Natural killer cell (primary cell): ENCODE data around the gene MAML3. TPM values are rescaled to one million over a fixed set of nuclear protein-coding genes. Genes with fewer than 3 reads are reported as not detected.

Source experiments
- ATAC-seq, 3 donors: fragments of 150-1000 bp in 2 of 3; fragments of 200-7000 bp in 1 of 3; cut with Tn5 transposase; 1 replicate in 1 of 3; 2 replicates in 2 of 3; pipeline ENCODE4 v1.10.0; 2021; ENCODE audit warnings: mild to moderate bottlenecking in 2 of 3, moderate library complexity in 2 of 3
- DNase-seq, 2 donors: peaks; one replicate each; pipeline versions ENCODE4 v3.0.0 to v3.0.0-alpha.2; 2013 to 2021; ENCODE audit warnings: mixed read lengths in 1 of 2
- H3K27ac ChIP-seq: one replicate; pipeline ENCODE4 v1.5.1; 2013; ENCODE audit warnings: mild to moderate bottlenecking, low read length
- H3K27me3 ChIP-seq: one replicate; pipeline ENCODE4 v1.6.1; 2013; ENCODE audit warnings: low read length; ENCODE audit not compliant: control insufficient read depth, insufficient read depth
- H3K36me3 ChIP-seq: one replicate; pipeline ENCODE4 v1.6.1; 2013; ENCODE audit warnings: low read length; ENCODE audit not compliant: control insufficient read depth, insufficient read depth
- H3K4me1 ChIP-seq: one replicate; pipeline ENCODE4 v1.6.1; 2013; ENCODE audit warnings: low read length; ENCODE audit not compliant: control insufficient read depth, insufficient read depth
- H3K4me3 ChIP-seq: one replicate; pipeline ENCODE4 v1.5.1; 2013; ENCODE audit warnings: low read length
- H3K9me3 ChIP-seq: one replicate; pipeline ENCODE4 v1.6.1; 2013; ENCODE audit warnings: low read length; ENCODE audit not compliant: control insufficient read depth, insufficient read depth
- H3K27ac Mint-ChIP-seq, 2 donors: one replicate each; pipeline ENCODE4 v1.8.0; 2022; ENCODE audit warnings: mild to moderate bottlenecking in 2 of 2, mixed read lengths in 2 of 2, moderate library complexity in 1 of 2
- H3K27me3 Mint-ChIP-seq, 2 donors: one replicate each; pipeline ENCODE4 v1.8.0; 2022; ENCODE audit warnings: low read depth in 2 of 2, mixed read lengths in 2 of 2
- H3K36me3 Mint-ChIP-seq: one replicate; pipeline ENCODE4 v1.8.0; 2022; ENCODE audit warnings: mixed read lengths
- H3K4me1 Mint-ChIP-seq, 2 donors: one replicate each; pipeline ENCODE4 v1.8.0; 2022; ENCODE audit warnings: mixed read lengths in 2 of 2
- H3K4me3 Mint-ChIP-seq: one replicate; pipeline ENCODE4 v1.8.0; 2022; ENCODE audit warnings: mild to moderate bottlenecking, moderate library complexity, mixed read lengths
- H3K9me3 Mint-ChIP-seq, 2 donors: one replicate each; pipeline ENCODE4 v1.8.0; 2022; ENCODE audit warnings: mixed read lengths in 2 of 2
- CTCF ChIP-seq: fragments of 200-600 bp; IDR thresholded peaks from one replicate; pipeline ENCODE4 v1.8.0; 2022; ENCODE audit warnings: antibody characterized with exemption
- WGBS: methylation state at CpG from one replicate; pipeline ENCODE4 v1.1.7; 2013; ENCODE audit warnings: missing lambda C conversion rate; ENCODE audit not compliant: insufficient coverage; 5-methylcytosine and 5-hydroxymethylcytosine counted together
- intact Hi-C: fragments of 100-400 bp; cut with micrococcal nuclease; formaldehyde crosslinking; loops from one replicate; pipeline ENCODE4 v1.14.2; 2022
- total RNA-seq, 4 donors: library from RNA; stranded (reverse); fragments of 120-200 nt in 1 of 4; gene quantifications; one replicate each; pipeline versions ENCODE4 v1.2.3 to v1.2.4, GENCODE V29; 2013 to 2022

Gene MAML3
- total RNA-seq, 3 donors from 2014 or later (not counting 1 experiment from before 2014, with no cell fraction given) = 1.7 to 5.6 (median 2.8) TPM

GRCh38 chr4:139934057-139934707 is 219.8 kb downstream of the MAML3 start:
- ATAC-seq = no peak
- Histone ChIP-seq H3K4me1 (no peaks in the 10 kb centered on the region), H3K36me3 (no peaks in the 10 kb centered on the region), H3K27me3 (no peaks in the 10 kb centered on the region), H3K9me3 (no peaks in the 10 kb centered on the region), H3K4me3 (no peak overlapping the region), H3K27ac (no peak overlapping the region)
- no peak overlapping the region for H3K4me3 Mint-ChIP-seq
- DNase-seq = no peak
- H3K4me1 Mint-ChIP-seq = no peaks in the 10 kb centered on the region
- no peaks in the 10 kb centered on the region for H3K9me3 Mint-ChIP-seq
- no peak for TF ChIP-seq CTCF
- 76% methylated on average over 6 of the region's 10 CpGs for WGBS
- peaks cover 0 to under 1% of the 10 kb centered on the region in 2 donors for H3K27me3 Mint-ChIP-seq
- no peaks in the 10 kb centered on the region for H3K36me3 Mint-ChIP-seq
- H3K27ac Mint-ChIP-seq = no peak overlapping the region
- intact Hi-C loops = no loop called here

DNA sequence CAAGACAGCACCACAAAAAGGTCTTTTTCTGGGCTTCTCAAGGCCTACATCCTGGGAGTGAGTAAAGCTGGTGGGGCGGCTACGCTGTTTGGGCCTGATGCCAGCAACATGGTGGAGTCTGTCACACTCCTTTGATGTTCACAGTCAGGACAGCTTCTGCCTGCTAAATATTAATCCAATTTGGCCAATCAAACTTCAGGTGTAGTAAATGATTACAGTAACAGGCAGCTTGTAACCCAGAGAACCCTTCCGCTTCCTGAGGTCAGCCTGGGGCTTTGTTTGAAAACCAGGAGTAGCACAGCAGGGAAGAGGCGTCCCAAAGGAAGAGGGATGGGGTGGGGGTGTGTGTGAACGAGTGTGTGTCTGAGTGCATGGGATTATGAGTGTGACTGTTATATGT is 220.4 kb downstream of the MAML3 start:
- intact Hi-C loops = no loop called here
- no peaks in the 10 kb centered on the region for H3K36me3 ChIP-seq
- no peaks in the 10 kb centered on the region for H3K4me1 ChIP-seq
- no peak overlapping the region for H3K27ac ChIP-seq
- Mint-ChIP-seq H3K9me3 (no peaks in the 10 kb centered on the region), H3K4me1 (no peaks in the 10 kb centered on the region), H3K27me3 (peaks cover 4 to 7% of the 10 kb centered on the region in 2 donors), H3K27ac (no peak overlapping the region), H3K4me3 (no peak overlapping the region), H3K36me3 (no peaks in the 10 kb centered on the region)
- 89% methylated on average over 5 of the region's 5 CpGs for WGBS
- ATAC-seq (no peak), DNase-seq (no peak)
- no peaks in the 10 kb centered on the region for H3K9me3 ChIP-seq
- H3K4me3 ChIP-seq = no peak overlapping the region
- no peak for TF ChIP-seq CTCF
- H3K27me3 ChIP-seq = no peaks in the 10 kb centered on the region

- no peak overlapping the region for H3K4me3 ChIP-seq
- Mint-ChIP-seq H3K4me1 (no peaks in the 10 kb centered on the region), H3K27me3 (peaks cover 7 to 11% of the 10 kb centered on the region in 2 donors), H3K9me3 (no peaks in the 10 kb centered on the region), H3K27ac (no peak overlapping the region), H3K36me3 (no peaks in the 10 kb centered on the region), H3K4me3 (no peak overlapping the region)
- TF ChIP-seq CTCF = no peak
- intact Hi-C loops = no loop called here
- no peak overlapping the region for H3K27ac ChIP-seq
- H3K9me3 ChIP-seq = no peaks in the 10 kb centered on the region
- 97% methylated on average over 4 of the region's 6 CpGs for WGBS
- H3K27me3 ChIP-seq = no peaks in the 10 kb centered on the region
- ATAC-seq = no peak
- H3K36me3 ChIP-seq = no peaks in the 10 kb centered on the region
- no peak for DNase-seq
- H3K4me1 ChIP-seq = no peaks in the 10 kb centered on the region
Observed at GRCh38 chr4:139933104-139933503, 220.9 kb downstream of the MAML3 start.

- H3K4me3 Mint-ChIP-seq = no peak overlapping the region
- H3K36me3 Mint-ChIP-seq = no peaks in the 10 kb centered on the region
- H3K27ac Mint-ChIP-seq = no peak overlapping the region
- H3K27me3 Mint-ChIP-seq = peaks cover 12 to 23% of the 10 kb centered on the region in 2 donors
- no peaks in the 10 kb centered on the region for H3K9me3 ChIP-seq
- no peak for TF ChIP-seq CTCF
- no peaks in the 10 kb centered on the region for H3K4me1 ChIP-seq
- H3K9me3 Mint-ChIP-seq = no peaks in the 10 kb centered on the region
- no peak for ATAC-seq
- H3K36me3 ChIP-seq = no peaks in the 10 kb centered on the region
- WGBS = 99% methylated on average over 5 of the region's 5 CpGs
- intact Hi-C loops = no loop called here
- no peak overlapping the region for H3K4me3 ChIP-seq
- no peaks in the 10 kb centered on the region for H3K27me3 ChIP-seq
- DNase-seq = no peak
- H3K4me1 Mint-ChIP-seq = no peaks in the 10 kb centered on the region
- H3K27ac ChIP-seq = no peak overlapping the region
Observed at GRCh38 chr4:139924782-139925181, 229.2 kb downstream of the MAML3 start.
